H1 (cell line): ENCODE data around the gene SCNN1A. TPM values are rescaled to one million over a fixed set of nuclear protein-coding genes. Genes with fewer than 3 reads are reported as not detected.

Experiments
- ASH2L ChIP-seq: fragments of 200-600, 300-600 bp; sonication (generic); IDR thresholded peaks from one replicate; pipeline ENCODE4 v1.7.1; 2017; ENCODE audit warnings: low read length
- CEBPB ChIP-seq: IDR thresholded peaks from 2 replicates; pipeline ENCODE4 v1.6.1; 2012; ENCODE audit warnings: low read depth, low read length
- CTCF ChIP-seq, 3 experiments: IDR thresholded peaks; 1 replicate in 2 of 3; 2 replicates in 1 of 3; pipeline versions ENCODE4 v1.5.1 to v1.6.1; 2011; ENCODE audit warnings: low read length in 3 of 3, mild to moderate bottlenecking in 3 of 3, inconsistent platforms in 2 of 3, low read depth in 1 of 3, moderate library complexity in 1 of 3; ENCODE audit not compliant: insufficient read depth in 1 of 3; ENCODE audit errors: control extremely low read depth in 1 of 3
- KDM4A ChIP-seq: IDR thresholded peaks from one replicate; pipeline ENCODE4 v1.7.1; 2012; ENCODE audit warnings: low read depth, mild to moderate bottlenecking, moderate library complexity, low read length, inconsistent platforms; ENCODE audit not compliant: severe bottlenecking
- MAFK ChIP-seq: IDR thresholded peaks from 2 replicates; pipeline ENCODE4 v1.6.1; 2012; ENCODE audit warnings: low read depth, mild to moderate bottlenecking, improper control_type of control experiment, low read length
- NANOG ChIP-seq: IDR thresholded peaks from 2 replicates; pipeline ENCODE4 v1.6.1; 2011; ENCODE audit warnings: low read length, low read depth, mild to moderate bottlenecking, inconsistent platforms; ENCODE audit not compliant: insufficient read depth, poor library complexity, severe bottlenecking
- POLR2A ChIP-seq, 2 experiments: IDR thresholded peaks; 1 replicate in 1 of 2; 2 replicates in 1 of 2; pipeline ENCODE4 v1.6.1; 2011; ENCODE audit warnings: low read depth in 2 of 2, low read length in 2 of 2, mild to moderate bottlenecking in 2 of 2; ENCODE audit errors: control extremely low read depth in 1 of 2
- RBBP5 ChIP-seq: IDR thresholded peaks from 2 replicates; pipeline ENCODE4 v1.7.1; 2012; ENCODE audit warnings: low read depth, mild to moderate bottlenecking, inconsistent platforms, low read length, moderate library complexity, borderline replicate concordance
- RFX5 ChIP-seq: IDR thresholded peaks from 2 replicates; pipeline ENCODE4 v1.6.1; 2011; ENCODE audit warnings: low read depth, low read length, improper control_type of control experiment, borderline replicate concordance
- RNF2 ChIP-seq: fragments of 200-900, 300-1000 bp; sonication (generic); IDR thresholded peaks from 2 replicates; pipeline ENCODE4 v1.7.1; 2016; ENCODE audit warnings: borderline replicate concordance, low read depth, mild to moderate bottlenecking, antibody characterized with exemption, low read length; ENCODE audit not compliant: poor library complexity, severe bottlenecking; ENCODE audit errors: missing control alignments
- SIN3A ChIP-seq, 2 experiments: IDR thresholded peaks in 1 of 2; conservative IDR thresholded peaks in 1 of 2; 2 replicates each; pipeline ENCODE4 v1.6.1; 2011 to 2012; ENCODE audit warnings: low read length in 2 of 2, improper control_type of control experiment in 1 of 2, low read depth in 1 of 2, mild to moderate bottlenecking in 1 of 2
- SP1 ChIP-seq: IDR thresholded peaks from 2 replicates; pipeline ENCODE4 v1.6.1; 2011; ENCODE audit warnings: low read depth, low read length
- SRF ChIP-seq: IDR thresholded peaks from 2 replicates; pipeline ENCODE4 v1.6.1; 2011; ENCODE audit warnings: mild to moderate bottlenecking, low read depth, low read length, moderate library complexity
- TAF1 ChIP-seq: IDR thresholded peaks from 2 replicates; pipeline ENCODE4 v1.6.1; 2011; ENCODE audit warnings: mild to moderate bottlenecking, low read depth, low read length
- TBP ChIP-seq: IDR thresholded peaks from 2 replicates; pipeline ENCODE4 v1.6.1; 2011; ENCODE audit warnings: low read depth, low read length, improper control_type of control experiment
- TCF12 ChIP-seq: IDR thresholded peaks from 2 replicates; pipeline ENCODE4 v1.6.1; 2011; ENCODE audit warnings: low read depth, mild to moderate bottlenecking, low read length
- polyA plus RNA-seq, 7 experiments: library from polyadenylated mRNA; depleted of rRNA in 3 of 7; stranded (reverse) in 5 of 7; unstranded in 2 of 7; fragments of >200 nt in 5 of 7; fragments of 200-250 nt in 2 of 7; gene quantifications; 1 replicate in 5 of 7; 2 replicates in 1 of 7; 4 replicates in 1 of 7; pipeline versions ENCODE4 v1.2.1 to v1.2.3, GENCODE V29; 2011 to 2013; ENCODE audit warnings: missing spikeins in 2 of 7, mixed read lengths in 2 of 7
- total RNA-seq: library from RNA; stranded (reverse); fragmentation: NEBNext Ultra II Directional; extraction: Animal tissue kit (Norgen Biotek cat#: 25700); gene quantifications from 2 replicates; pipeline ENCODE4 v1.2.1, GENCODE V29; 2021

Gene SCNN1A
- total and polyA plus RNA-seq, 2 of the 8 experiments (the other 6 are each of a cell fraction or from before 2014, with no cell fraction given) = 85.5 to 156 TPM

DNA sequence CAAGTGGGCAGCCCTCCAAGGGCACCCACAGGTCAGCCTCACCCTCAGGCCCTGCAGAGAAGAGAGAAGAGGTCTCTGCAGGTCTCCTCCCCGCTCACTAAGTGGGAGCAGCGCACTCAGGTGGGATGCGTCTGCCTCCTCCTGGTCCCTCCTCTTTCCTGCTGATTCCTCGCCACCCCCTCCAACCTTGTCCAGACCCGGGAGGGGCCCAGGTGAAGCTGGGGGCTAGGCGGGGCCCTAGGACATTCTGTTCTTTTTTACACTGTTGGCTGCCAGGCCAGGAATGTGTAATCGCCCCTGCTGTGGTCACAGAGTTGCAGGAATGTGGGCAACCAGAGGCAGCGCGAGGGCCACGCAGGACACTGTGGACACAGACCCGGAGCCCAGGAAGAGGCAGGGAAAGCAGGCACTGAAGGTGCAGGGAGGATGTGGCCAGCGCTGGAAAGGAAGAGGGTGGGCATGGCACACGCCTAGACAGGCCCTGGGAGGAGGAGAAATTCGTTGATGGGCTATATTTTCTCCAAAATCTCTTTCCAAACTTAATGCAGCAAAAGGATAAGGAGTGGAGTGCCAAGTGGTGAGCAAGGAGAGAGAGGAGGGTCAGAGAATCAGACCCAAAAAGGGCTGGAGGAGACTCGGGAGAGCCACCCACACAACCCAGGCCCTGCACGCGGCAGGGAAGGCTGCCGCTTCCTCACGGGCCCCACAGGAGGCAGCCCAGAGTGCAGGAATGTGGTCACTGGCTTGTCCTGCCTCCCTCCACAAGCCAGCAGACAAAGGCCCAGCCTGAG lies 911 bp upstream of the SCNN1A start (continued):
- TF ChIP-seq RFX5 = no peak
- TF ChIP-seq CTCF (IDR thresholded peaks at IDR 0.05; ENCODE audit: control extremely low read depth in 1 of 3, insufficient read depth in 1 of 3, low read depth in 1 of 3, low read length in 3 of 3) = peak in 2 of 3 experiments; percentile 41 to 58; a peak in 3 of 4 replicates
- peak; percentile 20; the same call in 1 of the 2 replicates for TF ChIP-seq TBP
- TF ChIP-seq TCF12 = 0 out of 2 replicates have a peak, but pooled peaks have one; percentile 57
- TF ChIP-seq POLR2A (IDR thresholded peaks at IDR 0.05; ENCODE audit: control extremely low read depth in 1 of 2, low read depth in 2 of 2, low read length in 2 of 2) = peak in 1 of 2 experiments; percentile 69; a peak in 2 of 3 replicates
- TF ChIP-seq SIN3A (conservative IDR thresholded peaks at IDR 0.05 in 1 of 2, IDR thresholded peaks at IDR 0.05 in 1 of 2; ENCODE audit: low read depth in 1 of 2, low read length in 2 of 2) = peak in 1 of 2 experiments; percentile 32; a peak in 1 of 4 replicates
- peak; percentile 2 for TF ChIP-seq ASH2L
- TF ChIP-seq MAFK = no peak
- TF ChIP-seq NANOG = peak; percentile 39
- 0 out of 2 replicates have a peak, but pooled peaks have one; percentile 30 for TF ChIP-seq SP1
- no peak for TF ChIP-seq SRF
- peak; percentile 2; the same call in 1 of the 2 replicates for TF ChIP-seq TAF1
- no peak for TF ChIP-seq CEBPB
- no peak for TF ChIP-seq KDM4A
- TF ChIP-seq RNF2 = no peak
- no peak for TF ChIP-seq RBBP5
